OCI-LY3 (cell line): Measurements from ENCODE around the gene GEN1.
"Not testable (repeated sequence)": the region's sequence is repeated elsewhere in the genome, so short reads cannot be mapped to it uniquely, and the experiment has no call there.

Source experiments
- H2AFZ ChIP-seq: fragments of 200-600, 300-600 bp; shearing (Covaris generic); 2 replicates; pipeline ENCODE4 v1.6.0; 2014; ENCODE audit warnings: antibody characterized with exemption, low read depth, low read length
- H3K27ac ChIP-seq: fragments of 200-600, 300-600 bp; sonication (generic); 2 replicates; pipeline ENCODE4 v1.5.1; 2014; ENCODE audit warnings: mild to moderate bottlenecking, low read length, moderate library complexity, mixed read lengths
- H3K27me3 ChIP-seq: fragments of 200-600, 300-600 bp; sonication (generic); 2 replicates; pipeline ENCODE4 v1.6.1; 2014; ENCODE audit warnings: low read depth, low read length, mixed read lengths
- H3K36me3 ChIP-seq: fragments of 200-600, 300-600 bp; sonication (generic); replicated peaks from 2 replicates; pipeline ENCODE3; 2014; ENCODE audit warnings: low read depth, low read length, mixed read lengths
- H3K4me1 ChIP-seq: fragments of 300-600, 200-600 bp; sonication (generic); 2 replicates; pipeline ENCODE4 v1.6.1; 2014; ENCODE audit warnings: low read length, mixed read lengths
- H3K4me2 ChIP-seq: fragments of 200-600, 300-600 bp; sonication (generic); 2 replicates; pipeline ENCODE4 v1.6.1; 2014; ENCODE audit warnings: low read length, mixed read lengths
- H3K4me3 ChIP-seq: fragments of 300-600, 200-600 bp; sonication (generic); 2 replicates; pipeline ENCODE4 v1.5.1; 2014; ENCODE audit warnings: antibody characterized with exemption, mild to moderate bottlenecking, low read length, moderate library complexity
- H3K79me2 ChIP-seq: fragments of 300-600, 200-600 bp; shearing (Covaris generic); 2 replicates; pipeline ENCODE4 v1.6.1; 2014; ENCODE audit warnings: mild to moderate bottlenecking, low read length, mixed read lengths
- H3K9ac ChIP-seq: fragments of 300-600, 200-600 bp; shearing (Covaris generic); 2 replicates; pipeline ENCODE4 v1.6.0; 2014; ENCODE audit warnings: mild to moderate bottlenecking, low read length, moderate library complexity
- H3K9me3 ChIP-seq: fragments of 200-600, 300-600 bp; shearing (Covaris generic); 2 replicates; pipeline ENCODE4 v1.6.1; 2014; ENCODE audit warnings: low read length, mixed read lengths; ENCODE audit not compliant: insufficient read depth
- H4K20me1 ChIP-seq: fragments of 200-600, 300-600 bp; sonication (generic); 2 replicates; pipeline ENCODE4 v1.6.1; 2016; ENCODE audit warnings: low read length, mixed read lengths; ENCODE audit not compliant: insufficient read depth
- EZH2phosphoT487 ChIP-seq: fragments of 200-600 bp; shearing (Covaris generic); IDR thresholded peaks from 2 replicates; pipeline ENCODE4 v1.6.1; 2018; ENCODE audit warnings: antibody characterized with exemption, mixed run types, low read depth
- TF ChIP-seq, protein P1 (sequence below): fragments of 200-600, 300-600 bp; sonication (generic); IDR thresholded peaks from 2 replicates; pipeline ENCODE4 v1.5.1; 2014; ENCODE audit warnings: antibody characterized with exemption, low read length, low read depth

GEN1 gene

DNA sequence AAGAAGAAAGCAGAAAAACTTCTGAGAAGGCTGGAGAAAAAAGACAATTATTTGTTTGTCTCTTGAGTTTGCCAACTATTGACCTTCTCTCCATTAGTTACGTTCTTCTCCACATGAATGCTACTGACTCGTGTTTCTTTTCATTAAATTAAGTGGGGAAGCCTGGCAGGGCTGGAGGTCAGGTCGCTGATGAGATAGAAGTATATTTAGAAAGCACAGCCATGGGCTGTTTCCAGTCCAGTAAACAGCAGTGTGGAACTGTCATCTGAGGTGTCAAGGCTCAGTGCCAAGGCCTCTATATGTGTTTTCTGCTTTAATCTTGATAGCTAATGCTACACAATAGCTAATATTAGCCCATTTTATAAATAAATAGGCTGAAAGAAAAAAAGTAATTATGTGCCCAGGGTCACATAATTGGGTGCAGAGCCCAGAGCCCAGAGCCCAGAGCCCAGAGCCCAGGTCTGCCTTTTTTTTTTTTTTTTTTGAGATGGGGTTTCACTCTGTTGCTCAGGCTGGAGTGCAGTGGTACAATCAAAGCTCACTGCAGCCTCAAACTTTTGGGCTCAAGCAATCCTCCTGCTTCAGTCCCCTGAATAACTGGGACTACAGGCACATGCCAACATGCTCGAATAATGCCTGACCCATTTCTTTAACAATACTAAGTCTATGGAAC is 68.6 kb downstream of the GEN1 start:
- Histone ChIP-seq H3K9ac (peak overlapping the region; percentile 48; the same call in 1 of the 2 replicates), H2AFZ (peak overlapping the region; percentile 68), H3K27ac (peak overlapping the region; percentile 68), H4K20me1 (no peaks in the 10 kb centered on the region), H3K4me2 (peak overlapping the region; percentile 53), H3K36me3 (no peaks in the 10 kb centered on the region), H3K9me3 (no peaks in the 10 kb centered on the region), H3K4me3 (peak overlapping the region; percentile 3; the same call in 1 of the 2 replicates), H3K4me1 (peaks cover 53% of the 10 kb centered on the region), H3K79me2 (no peaks in the 10 kb centered on the region), H3K27me3 (no peaks in the 10 kb centered on the region)
- no peak for TF ChIP-seq EZH2phosphoT487
- TF ChIP-seq, protein P1, sequence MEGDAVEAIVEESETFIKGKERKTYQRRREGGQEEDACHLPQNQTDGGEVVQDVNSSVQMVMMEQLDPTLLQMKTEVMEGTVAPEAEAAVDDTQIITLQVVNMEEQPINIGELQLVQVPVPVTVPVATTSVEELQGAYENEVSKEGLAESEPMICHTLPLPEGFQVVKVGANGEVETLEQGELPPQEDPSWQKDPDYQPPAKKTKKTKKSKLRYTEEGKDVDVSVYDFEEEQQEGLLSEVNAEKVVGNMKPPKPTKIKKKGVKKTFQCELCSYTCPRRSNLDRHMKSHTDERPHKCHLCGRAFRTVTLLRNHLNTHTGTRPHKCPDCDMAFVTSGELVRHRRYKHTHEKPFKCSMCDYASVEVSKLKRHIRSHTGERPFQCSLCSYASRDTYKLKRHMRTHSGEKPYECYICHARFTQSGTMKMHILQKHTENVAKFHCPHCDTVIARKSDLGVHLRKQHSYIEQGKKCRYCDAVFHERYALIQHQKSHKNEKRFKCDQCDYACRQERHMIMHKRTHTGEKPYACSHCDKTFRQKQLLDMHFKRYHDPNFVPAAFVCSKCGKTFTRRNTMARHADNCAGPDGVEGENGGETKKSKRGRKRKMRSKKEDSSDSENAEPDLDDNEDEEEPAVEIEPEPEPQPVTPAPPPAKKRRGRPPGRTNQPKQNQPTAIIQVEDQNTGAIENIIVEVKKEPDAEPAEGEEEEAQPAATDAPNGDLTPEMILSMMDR: no peak

DNA sequence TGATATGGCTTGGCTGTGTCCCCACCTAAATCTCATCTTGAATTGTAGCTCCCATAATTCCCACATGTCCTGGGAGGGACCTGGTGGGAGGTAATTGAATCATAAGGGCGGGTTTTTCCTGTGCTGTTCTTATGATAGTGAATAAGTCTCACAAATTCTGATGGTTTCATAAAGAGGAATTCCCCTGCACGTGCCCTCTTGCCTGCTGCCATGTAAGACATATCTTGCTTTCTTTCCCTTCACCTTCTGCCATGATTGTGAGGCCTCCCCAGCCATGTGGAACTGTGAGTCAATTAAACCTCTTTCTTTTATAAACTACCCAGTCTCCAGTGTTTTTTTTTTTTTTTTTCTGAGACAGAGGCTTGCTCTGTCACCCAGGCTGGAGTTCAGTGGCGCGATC is 69.7 kb downstream of the GEN1 start:
- Histone ChIP-seq H3K4me1 (peaks cover 42% of the 10 kb centered on the region), H3K9ac (0 out of 2 replicates have a peak overlapping the region, but pooled peaks have one; percentile 15), H3K4me2 (peak overlapping the region; percentile 11; the same call in 1 of the 2 replicates), H3K27ac (peak overlapping the region; percentile 68)
- not testable (repeated sequence) for H3K79me2 ChIP-seq, H3K27me3 ChIP-seq, H3K4me3 ChIP-seq, H3K9me3 ChIP-seq, H3K36me3 ChIP-seq, H4K20me1 ChIP-seq, H2AFZ ChIP-seq

DNA sequence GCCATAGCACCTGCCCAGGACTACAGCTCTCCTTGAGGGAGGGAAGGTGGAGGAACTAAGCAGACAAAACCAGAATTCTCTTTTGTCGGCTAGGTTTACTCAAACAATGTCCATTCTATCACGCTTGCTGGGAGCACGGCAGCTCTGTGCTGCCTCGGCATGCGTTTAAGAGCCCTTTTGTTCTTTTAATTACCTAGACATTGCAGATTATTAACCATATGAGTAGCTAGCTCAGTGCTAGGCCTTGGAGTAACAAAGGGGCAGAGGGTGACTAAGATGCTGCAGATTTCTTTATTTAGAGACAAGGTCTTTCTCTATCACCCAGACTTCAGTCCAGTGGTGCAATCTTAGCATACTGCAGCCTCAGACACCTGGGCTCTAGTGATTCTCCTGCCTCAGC is 73.4 kb downstream of the GEN1 start:
- H2AFZ ChIP-seq: no peak overlapping the region
- no peaks in the 10 kb centered on the region; the same call in 1 of the 2 replicates for H3K27me3 ChIP-seq
- no peaks in the 10 kb centered on the region for H3K79me2 ChIP-seq
- H3K36me3 ChIP-seq: peaks cover 13% of the 10 kb centered on the region
- H3K4me1 ChIP-seq: peaks cover 42% of the 10 kb centered on the region
- H3K9ac ChIP-seq: no peak overlapping the region
- H3K27ac ChIP-seq: no peak overlapping the region
- no peaks in the 10 kb centered on the region for H4K20me1 ChIP-seq
- no peak overlapping the region for H3K4me3 ChIP-seq
- TF ChIP-seq, protein P1: no peak
- TF ChIP-seq EZH2phosphoT487: no peak
- peaks cover 14% of the 10 kb centered on the region for H3K9me3 ChIP-seq
- no peak overlapping the region for H3K4me2 ChIP-seq

DNA sequence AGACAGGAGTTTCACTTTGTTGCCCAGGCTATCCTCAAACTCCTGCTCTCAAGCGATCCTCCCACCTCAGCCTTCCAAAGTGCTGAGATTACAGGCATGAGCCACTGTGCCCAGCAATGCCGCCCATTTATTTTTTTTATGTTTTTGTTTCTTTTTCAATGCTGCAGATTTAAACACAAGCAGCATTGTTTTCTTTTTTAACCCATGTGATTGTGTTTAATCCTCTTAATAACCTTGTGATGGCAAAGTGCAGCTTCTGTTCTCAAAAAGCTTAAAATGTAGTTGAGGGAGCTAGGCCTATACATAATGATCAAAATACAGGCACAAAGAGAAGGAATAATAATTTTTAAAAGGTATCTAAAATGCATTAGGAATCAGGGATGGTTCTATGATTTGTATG is 73.8 kb downstream of the GEN1 start:
- no peak overlapping the region for H3K4me2 ChIP-seq

More for the DNA sequence above, 73.8 kb downstream of the GEN1 start:
- no peak overlapping the region for H3K27ac ChIP-seq
- no peaks in the 10 kb centered on the region for H3K79me2 ChIP-seq
- no peaks in the 10 kb centered on the region; the same call in 1 of the 2 replicates for H3K27me3 ChIP-seq
- peaks cover 38% of the 10 kb centered on the region for H3K4me1 ChIP-seq
- H4K20me1 ChIP-seq: no peaks in the 10 kb centered on the region
- H2AFZ ChIP-seq: no peak overlapping the region
- peaks cover 13% of the 10 kb centered on the region for H3K36me3 ChIP-seq
- TF ChIP-seq, protein P1: no peak
- no peak for TF ChIP-seq EZH2phosphoT487
- no peak overlapping the region for H3K9ac ChIP-seq
- H3K4me3 ChIP-seq: no peak overlapping the region
- H3K9me3 ChIP-seq: peaks cover 14% of the 10 kb centered on the region
